H9 (cell line): ENCODE data around the gene SRGN. TPM values are rescaled to one million over a fixed set of nuclear protein-coding genes. Genes with fewer than 3 reads are reported as not detected.
A peak's percentile ranks its signal among the peaks of the same experiment; 100 is the strongest.

Experiments used
- DNase-seq: peaks from one replicate; pipeline ENCODE4 v3.0.0-alpha.2; 2017
- H2AFZ ChIP-seq: one replicate; pipeline ENCODE4 v1.6.1; 2013; ENCODE audit warnings: mild to moderate bottlenecking, low read length, control low read depth, moderate library complexity
- H2AK5ac ChIP-seq: 2 replicates; pipeline ENCODE4 v1.6.1; 2013; ENCODE audit warnings: low read length, control low read depth, mixed read lengths; ENCODE audit not compliant: insufficient read length
- H2BK120ac ChIP-seq: one replicate; pipeline ENCODE4 v1.6.1; 2013; ENCODE audit warnings: low read depth, mild to moderate bottlenecking, low read length, control low read depth, inconsistent platforms; ENCODE audit not compliant: poor library complexity, severe bottlenecking
- H2BK12ac ChIP-seq: 2 replicates; pipeline ENCODE4 v1.6.1; 2013; ENCODE audit warnings: low read length, control low read depth, mixed read lengths, low read depth; ENCODE audit not compliant: insufficient read length
- H2BK15ac ChIP-seq: 2 replicates; pipeline ENCODE4 v1.6.1; 2013; ENCODE audit warnings: low read depth, low read length, control low read depth
- H2BK20ac ChIP-seq: one replicate; pipeline ENCODE4 v1.6.1; 2013; ENCODE audit warnings: low read depth, mild to moderate bottlenecking, low read length, control low read depth, inconsistent platforms; ENCODE audit not compliant: poor library complexity, severe bottlenecking
- H2BK5ac ChIP-seq: 2 replicates; pipeline ENCODE4 v1.6.1; 2013; ENCODE audit warnings: low read length, control low read depth, mixed read lengths; ENCODE audit not compliant: insufficient read length
- H3K14ac ChIP-seq: 2 replicates; pipeline ENCODE4 v1.6.1; 2013; ENCODE audit warnings: low read length, control low read depth; ENCODE audit not compliant: insufficient read depth
- H3K18ac ChIP-seq: 2 replicates; pipeline ENCODE4 v1.6.1; 2013; ENCODE audit warnings: low read depth, mild to moderate bottlenecking, mixed read lengths, low read length, control low read depth; ENCODE audit not compliant: insufficient read length
- H3K23ac ChIP-seq: 2 replicates; pipeline ENCODE4 v1.6.1; 2013; ENCODE audit warnings: low read length, control low read depth, mixed read lengths, low read depth; ENCODE audit not compliant: insufficient read length
- H3K23me2 ChIP-seq: 2 replicates; pipeline ENCODE4 v1.6.1; 2013; ENCODE audit warnings: low read depth, mild to moderate bottlenecking, mixed read lengths, low read length, control low read depth; ENCODE audit not compliant: insufficient read length, poor library complexity, severe bottlenecking
- H3K27ac ChIP-seq: 2 replicates; pipeline ENCODE4 v1.5.1; 2013; ENCODE audit warnings: low read length, control low read depth, mixed read lengths, low read depth; ENCODE audit not compliant: insufficient read length
- H3K27me3 ChIP-seq: 2 replicates; pipeline ENCODE4 v1.6.1; 2013; ENCODE audit warnings: low read length, control low read depth, inconsistent platforms; ENCODE audit not compliant: insufficient read depth
- H3K4ac ChIP-seq: 2 replicates; pipeline ENCODE4 v1.6.1; 2013; ENCODE audit warnings: low read depth, mild to moderate bottlenecking, control low read depth, inconsistent platforms, low read length, moderate library complexity
- H3K4me1 ChIP-seq: 2 replicates; pipeline ENCODE4 v1.6.1; 2013; ENCODE audit warnings: low read length, control low read depth, inconsistent platforms; ENCODE audit not compliant: insufficient read depth
- H3K4me2 ChIP-seq: 2 replicates; pipeline ENCODE4 v1.6.1; 2013; ENCODE audit warnings: low read length, control low read depth, mixed read lengths; ENCODE audit not compliant: insufficient read length, insufficient read depth
- H3K56ac ChIP-seq: 2 replicates; pipeline ENCODE4 v1.6.1; 2013; ENCODE audit warnings: low read depth, mild to moderate bottlenecking, mixed read lengths, low read length, control low read depth; ENCODE audit not compliant: insufficient read length
- H3K79me1 ChIP-seq: 2 replicates; pipeline ENCODE4 v1.6.1; 2013; ENCODE audit warnings: low read depth, mild to moderate bottlenecking, moderate library complexity, low read length, control low read depth, inconsistent platforms; ENCODE audit not compliant: insufficient read depth, poor library complexity, severe bottlenecking
- H3K79me2 ChIP-seq: 2 replicates; pipeline ENCODE4 v1.6.1; 2013; ENCODE audit warnings: low read length, control low read depth, inconsistent platforms; ENCODE audit not compliant: insufficient read depth
- H3K9ac ChIP-seq: 2 replicates; pipeline ENCODE4 v1.6.1; 2013; ENCODE audit warnings: low read length, control low read depth, mixed read lengths; ENCODE audit not compliant: insufficient read length; ENCODE audit errors: extremely low read depth
- H3K9me3 ChIP-seq: one replicate; pipeline ENCODE4 v1.6.1; 2013; ENCODE audit warnings: low read depth, low read length, inconsistent platforms; ENCODE audit not compliant: control insufficient read depth
- H3T11ph ChIP-seq: one replicate; pipeline ENCODE4 v1.6.1; 2013; ENCODE audit warnings: mild to moderate bottlenecking, low read length, control low read depth, inconsistent platforms
- H4K20me1 ChIP-seq: one replicate; pipeline ENCODE4 v1.6.1; 2013; ENCODE audit not compliant: control insufficient read depth, insufficient read length, insufficient read depth
- H4K5ac ChIP-seq: 2 replicates; pipeline ENCODE4 v1.6.1; 2013; ENCODE audit warnings: low read depth, mild to moderate bottlenecking, mixed read lengths, low read length, control low read depth; ENCODE audit not compliant: insufficient read length
- H4K8ac ChIP-seq: replicated peaks from 2 replicates; pipeline ENCODE4 v1.6.1; 2013; ENCODE audit warnings: low read length, control low read depth, mixed read lengths, low read depth; ENCODE audit not compliant: insufficient read length
- H4K91ac ChIP-seq: 2 replicates; pipeline ENCODE4 v1.6.1; 2013; ENCODE audit warnings: low read depth, mild to moderate bottlenecking, moderate library complexity, mixed read lengths, low read length, control low read depth; ENCODE audit not compliant: insufficient read length
- H3K27ac Mint-ChIP-seq, 3 experiments: 2 replicates in 2 of 3; 3 replicates in 1 of 3; pipeline ENCODE4 v1.8.0; 2020 to 2021; ENCODE audit warnings: mixed read lengths in 3 of 3, mild to moderate bottlenecking in 1 of 3, moderate library complexity in 1 of 3
- H3K27me3 Mint-ChIP-seq: 2 replicates; pipeline ENCODE4 v1.8.0; 2021; ENCODE audit warnings: low read depth, mild to moderate bottlenecking, moderate library complexity, mixed read lengths
- H3K36me3 Mint-ChIP-seq, 3 experiments: 2 replicates in 2 of 3; 3 replicates in 1 of 3; pipeline ENCODE4 v1.8.0; 2020 to 2021; ENCODE audit warnings: low read depth in 3 of 3, mixed read lengths in 3 of 3; ENCODE audit not compliant: insufficient read depth in 1 of 3
- H3K4me1 Mint-ChIP-seq, 2 experiments: 2 replicates each; pipeline ENCODE4 v1.8.0; 2020; ENCODE audit warnings: mixed read lengths in 2 of 2
- H3K4me3 Mint-ChIP-seq, 2 experiments: 2 replicates in 1 of 2; 3 replicates in 1 of 2; pipeline ENCODE4 v1.8.0; 2020 to 2021; ENCODE audit warnings: mild to moderate bottlenecking in 2 of 2, mixed read lengths in 2 of 2, moderate library complexity in 1 of 2
- H3K9me3 Mint-ChIP-seq, 2 experiments: 2 replicates in 1 of 2; 3 replicates in 1 of 2; pipeline ENCODE4 v1.8.0; 2020; ENCODE audit warnings: mild to moderate bottlenecking in 2 of 2, mixed read lengths in 2 of 2, moderate library complexity in 1 of 2
- CTCF ChIP-seq: fragments of 200-600 bp; sonication (generic); conservative IDR thresholded peaks from 3 replicates; pipeline ENCODE4 v1.8.0; 2021; ENCODE audit warnings: antibody characterized with exemption, mild to moderate bottlenecking
- WGBS: extraction: QIAGEN DNeasy Blood & Tissue Kit; methylation state at CpG from one replicate; pipeline ENCODE4 v1.1.7; 2013; ENCODE audit warnings: missing lambda C conversion rate, low lambda C conversion rate, mixed read lengths; ENCODE audit not compliant: insufficient read length; ENCODE audit errors: extremely low coverage; 5-methylcytosine and 5-hydroxymethylcytosine counted together
- total RNA-seq: library from RNA; stranded (reverse); gene quantifications from 2 replicates; pipeline ENCODE4 v1.2.1, GENCODE V29; 2021

SRGN gene
- total RNA-seq, 1 experiment from 2014 or later: not detected

DNA sequence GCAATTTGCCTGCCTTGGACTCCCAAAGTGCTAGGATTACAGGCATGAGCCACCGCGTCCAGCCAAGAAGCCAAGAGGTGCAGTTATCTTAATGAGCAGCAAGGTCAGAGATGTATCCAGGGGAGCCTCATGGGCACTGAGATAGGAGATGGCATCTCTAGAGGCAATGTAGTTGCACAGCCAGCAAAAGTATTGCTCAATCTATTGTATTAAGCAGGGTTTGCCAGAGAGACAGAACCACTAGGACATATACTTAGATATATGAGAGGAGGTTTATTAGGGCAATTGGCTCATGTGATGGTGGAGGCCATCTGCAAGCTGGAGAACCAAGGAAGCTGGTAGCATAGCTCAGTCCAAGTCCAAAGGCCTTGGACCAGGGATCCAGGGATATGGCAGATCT, 19.8 kb downstream of the SRGN start:
- Mint-ChIP-seq H3K27ac (peak overlapping the region in 1 of 3 experiments; percentile 87; a peak in 1 of 7 replicates), H3K4me3 (no peak overlapping the region), H3K9me3 (no peaks in the 10 kb centered on the region), H3K4me1 (no peaks in the 10 kb centered on the region), H3K36me3 (no peaks in the 10 kb centered on the region), H3K27me3 (peaks cover 2% of the 10 kb centered on the region; the same call in 1 of the 2 replicates)
- H3K9me3 ChIP-seq: no peaks in the 10 kb centered on the region
- H3K4me1 ChIP-seq: no peaks in the 10 kb centered on the region
- WGBS: no CpG with 5 or more reads among the region's 2 CpGs
- no peaks in the 10 kb centered on the region for H3K79me2 ChIP-seq
- no peak for TF ChIP-seq CTCF
- no peak overlapping the region for H3T11ph ChIP-seq
- no peak overlapping the region for H2BK120ac ChIP-seq
- H2BK5ac ChIP-seq: no peak overlapping the region
- H2BK15ac ChIP-seq: no peak overlapping the region
- no peak overlapping the region for H2BK12ac ChIP-seq
- no peaks in the 10 kb centered on the region for H3K23me2 ChIP-seq
- H3K9ac ChIP-seq: no peak overlapping the region
- no peak overlapping the region for H2BK20ac ChIP-seq
- no peaks in the 10 kb centered on the region for H3K79me1 ChIP-seq
- H3K56ac ChIP-seq: no peak overlapping the region
- no peak overlapping the region for H3K27ac ChIP-seq
- no peak overlapping the region for H3K4me2 ChIP-seq
- no peaks in the 10 kb centered on the region for H4K20me1 ChIP-seq
- H3K14ac ChIP-seq: no peak overlapping the region
- H3K27me3 ChIP-seq: no peaks in the 10 kb centered on the region
- H2AFZ ChIP-seq: no peak overlapping the region
- no peak overlapping the region for H4K5ac ChIP-seq
- no peak overlapping the region for H3K4ac ChIP-seq
- no peak overlapping the region for H4K91ac ChIP-seq
- no peak overlapping the region for H4K8ac ChIP-seq
- H2AK5ac ChIP-seq: no peak overlapping the region
- no peak overlapping the region for H3K23ac ChIP-seq
- H3K18ac ChIP-seq: no peak overlapping the region
- DNase-seq: no peak
